Stimulated activated CD8-positive, alpha-beta memory T cell treated with anti-CD3 and anti-CD28 coated beads, Interleukin-4, amount 100 ng/mL, for 1 hour (primary cell): ENCODE data around the gene RNF43.

Source experiments
- DNase-seq, 2 donors: peaks; one replicate each; pipeline ENCODE4 v3.0.0-alpha.2; 2020; ENCODE audit warnings: low read depth in 2 of 2, low spot score in 1 of 2

The RNF43 gene

DNA sequence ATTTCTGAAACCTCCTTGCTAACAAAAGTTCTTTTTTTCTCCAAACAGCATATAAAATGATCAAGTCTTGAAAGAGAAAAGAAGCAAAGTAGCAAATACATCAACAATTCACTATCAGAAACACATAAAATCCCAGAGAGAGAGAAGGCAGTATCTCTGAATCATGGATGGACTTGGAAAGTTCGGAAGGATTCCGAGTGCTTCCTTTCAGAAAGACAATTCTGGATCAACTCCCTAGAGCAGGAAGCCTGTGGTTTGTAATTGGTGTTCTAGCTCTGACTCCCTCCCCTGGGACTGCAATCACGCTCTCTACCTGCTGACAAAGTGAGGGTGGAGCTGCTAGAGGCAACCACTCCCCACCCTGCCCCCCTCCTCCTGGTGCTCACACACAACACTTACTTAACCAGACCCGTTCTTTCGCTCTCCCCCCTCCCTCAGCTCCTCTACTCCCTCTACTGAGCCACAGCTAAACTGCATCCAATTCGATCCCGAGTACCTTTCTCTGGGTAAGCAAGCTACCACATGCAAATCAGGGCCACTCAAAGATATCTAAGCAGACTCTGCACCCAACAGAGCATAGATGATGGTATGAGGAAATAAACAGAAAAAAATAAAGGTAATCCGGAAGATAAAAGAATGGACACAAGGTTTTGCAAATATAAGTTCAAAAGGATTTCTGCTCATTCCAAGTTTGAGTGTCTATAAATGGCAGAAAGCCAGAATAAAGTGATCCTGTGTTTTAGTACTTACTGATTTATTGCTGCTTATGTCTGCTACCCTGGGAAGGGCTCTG, at the start of gene RNF43:
RNF43 (minus strand) TSS at position 235 of the 793 bp plus-strand sequence. CDS start 1,957 bp downstream, outside the sequence.
- peak; percentile 32 to 74 for DNase-seq

DNA sequence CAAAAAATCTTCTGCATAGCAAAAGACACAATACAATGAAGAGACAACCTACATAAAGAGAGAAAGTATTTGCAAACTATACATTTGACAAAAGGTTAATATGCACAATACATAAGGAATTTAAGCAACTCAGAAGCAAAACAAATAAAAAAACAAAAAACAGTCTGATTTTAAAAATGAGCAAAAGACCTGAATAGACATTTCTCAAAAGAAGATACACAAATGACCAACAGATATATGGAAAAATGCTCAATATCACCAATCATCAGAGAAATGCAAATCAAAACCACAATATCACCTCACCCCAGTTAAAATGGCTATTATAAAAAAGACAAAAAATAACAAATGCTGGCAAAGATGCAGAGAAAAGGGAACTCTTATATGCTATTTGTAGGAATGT, 38.2 kb upstream of the RNF43 start:
- DNase-seq: no peak

DNA sequence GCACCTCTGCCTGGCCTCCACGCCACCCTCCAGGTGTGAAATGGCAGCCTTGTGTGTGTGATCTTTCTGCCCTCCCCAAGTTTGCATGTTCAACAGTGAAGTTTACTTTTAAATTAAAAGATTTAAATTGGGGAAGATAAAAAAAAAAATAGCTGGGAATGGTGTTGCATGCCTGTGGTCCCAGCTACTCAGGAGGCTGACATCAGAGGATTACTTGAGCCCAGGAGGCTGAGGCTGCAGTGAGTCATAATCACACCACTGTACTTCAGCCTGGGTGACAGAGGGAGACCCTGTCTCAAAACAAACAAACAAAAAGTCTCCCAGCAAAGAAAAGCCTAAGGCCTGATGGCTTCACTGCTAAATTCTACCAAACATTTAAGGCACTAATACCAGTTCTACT, 35.4 kb upstream of the RNF43 start:
- no peak for DNase-seq

DNA sequence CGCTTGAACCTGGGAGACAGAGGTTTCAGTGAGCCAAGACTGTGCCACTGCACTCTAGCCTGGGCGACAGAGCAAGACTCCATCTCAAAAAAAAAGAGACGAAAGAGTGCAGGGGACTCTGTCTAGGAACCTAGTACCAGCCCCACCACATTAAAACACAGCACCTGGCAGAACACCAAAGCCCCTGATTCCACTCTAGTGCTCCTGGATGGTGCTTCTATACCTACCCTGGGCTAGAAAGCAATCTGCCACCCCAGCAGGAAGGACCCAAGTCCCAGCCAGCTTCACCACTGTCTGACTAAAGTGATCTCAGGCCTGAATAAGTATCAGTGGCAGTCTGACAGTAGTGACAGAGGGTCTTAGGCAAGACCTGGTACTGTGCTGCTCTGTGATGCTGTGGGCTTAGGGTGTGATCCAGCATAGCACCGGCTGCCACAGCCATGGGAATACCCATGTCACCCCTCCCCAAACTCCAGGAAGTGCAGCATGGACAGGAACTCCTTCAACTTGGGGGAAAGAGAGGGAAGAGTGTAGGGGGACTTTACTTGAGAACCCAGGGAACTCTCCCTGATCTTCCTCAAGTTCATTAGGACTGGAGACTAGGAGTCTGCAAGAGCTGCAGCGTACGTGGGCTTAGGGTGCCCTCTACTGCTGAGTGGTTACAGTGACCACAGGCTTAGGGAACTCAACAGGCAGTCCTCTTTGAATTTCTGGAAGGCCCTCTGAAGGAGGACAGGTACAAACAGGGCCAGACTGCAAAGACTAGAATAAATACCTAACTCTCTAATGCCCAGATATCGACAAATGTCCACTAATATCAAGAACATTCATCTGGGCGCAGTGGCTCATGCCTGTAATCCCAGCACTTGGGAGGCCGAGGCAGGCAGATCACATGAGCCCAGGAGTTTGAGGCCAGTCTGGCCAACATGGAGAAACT, 30.0 kb upstream of the RNF43 start:
- DNase-seq: peak in 1 of 2 donors; percentile 29

DNA sequence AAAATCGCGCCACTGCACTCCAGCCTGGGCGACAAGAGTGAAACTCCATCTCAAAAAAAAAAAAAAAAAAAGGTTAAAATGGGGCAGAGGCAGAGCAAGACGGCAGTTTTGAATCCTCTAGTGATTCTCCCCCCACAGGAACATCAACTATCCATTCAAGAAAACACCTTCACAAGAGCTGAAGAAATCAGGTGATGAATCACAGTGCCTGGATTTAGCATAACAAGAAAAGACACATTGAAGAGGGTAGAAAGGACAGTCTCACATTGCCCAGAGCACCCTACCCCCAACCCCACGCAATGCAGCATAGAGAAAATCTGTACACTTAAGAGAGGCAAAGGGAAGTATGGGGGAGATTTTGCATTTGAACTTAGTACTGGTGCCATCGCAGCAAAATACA, 28.8 kb upstream of the RNF43 start:
- DNase-seq: no peak

DNA sequence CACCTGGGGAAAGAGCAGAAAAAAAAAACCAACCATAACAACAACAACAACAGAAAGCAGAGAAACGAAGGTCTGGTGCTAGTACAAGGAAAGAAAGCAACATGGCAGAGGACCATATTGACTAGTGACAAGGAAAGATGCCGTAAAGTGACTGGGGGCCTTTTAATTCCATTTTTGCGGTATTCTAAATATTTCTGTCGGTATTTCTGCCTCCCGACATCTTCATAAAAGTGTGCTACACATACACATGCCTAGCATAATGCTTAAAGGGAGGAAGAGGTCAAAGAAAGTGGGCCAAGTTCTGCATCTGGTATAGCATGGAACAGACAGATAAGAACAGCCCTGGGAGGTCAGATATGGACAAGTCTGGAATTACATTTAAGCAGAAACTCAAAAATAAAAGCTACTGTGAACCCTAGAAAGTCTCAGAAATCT, 19.5 kb upstream of the RNF43 start:
- no peak for DNase-seq

DNA sequence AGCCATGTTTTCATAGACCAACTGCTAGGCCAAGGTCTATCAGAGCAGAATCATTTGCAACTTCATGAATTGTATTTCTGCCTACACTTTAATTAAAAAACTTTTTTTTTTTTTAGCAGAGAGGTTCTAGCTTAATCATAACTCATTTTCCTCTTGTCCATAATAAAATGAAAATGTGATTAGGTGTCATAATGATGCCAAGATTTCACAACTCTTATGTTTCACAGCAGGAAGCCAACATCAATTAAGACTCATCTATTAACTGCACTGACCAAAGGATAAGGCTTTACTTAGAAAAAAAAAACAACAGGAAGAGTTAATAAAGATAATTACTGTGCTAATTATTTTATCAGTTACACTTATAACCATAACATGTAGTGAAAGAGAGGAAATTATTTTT, 18.9 kb upstream of the RNF43 start:
- DNase-seq: no peak

DNA sequence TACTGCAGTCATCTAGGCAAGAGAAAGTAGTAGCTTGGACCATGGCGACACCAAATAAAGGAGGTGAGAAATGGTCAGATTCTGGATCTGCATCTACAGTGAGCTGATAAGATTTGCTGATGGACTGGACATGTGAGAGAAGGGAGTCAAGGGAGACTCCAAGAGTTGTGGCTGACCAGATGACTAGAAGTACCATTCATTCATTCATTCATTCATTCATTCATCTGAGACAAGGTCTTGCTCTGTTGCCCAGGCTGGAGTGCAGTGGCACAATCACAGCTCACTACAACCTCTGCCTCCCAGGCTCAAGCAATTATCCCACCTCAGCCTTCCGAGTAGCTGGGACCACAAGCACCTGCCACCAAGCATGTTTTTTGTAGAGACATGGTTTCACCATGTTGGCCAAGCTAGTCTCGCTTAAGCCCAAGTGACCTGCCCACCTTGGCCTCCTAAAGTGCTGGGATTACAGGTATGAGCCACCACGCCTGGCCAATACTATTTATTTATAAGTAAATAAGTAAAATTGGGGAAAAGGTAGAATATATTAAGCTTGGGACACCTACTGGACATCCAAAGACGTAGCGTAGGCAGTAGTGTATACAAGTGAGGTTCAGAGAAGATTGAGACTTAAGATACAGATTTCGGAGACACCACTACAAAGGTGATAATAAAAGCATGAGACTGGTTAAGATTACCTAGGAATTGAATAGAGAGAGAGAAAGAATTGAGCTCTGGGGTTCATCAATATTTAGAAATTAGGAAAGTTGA, 15.7 kb upstream of the RNF43 start:
- DNase-seq: no peak

DNA sequence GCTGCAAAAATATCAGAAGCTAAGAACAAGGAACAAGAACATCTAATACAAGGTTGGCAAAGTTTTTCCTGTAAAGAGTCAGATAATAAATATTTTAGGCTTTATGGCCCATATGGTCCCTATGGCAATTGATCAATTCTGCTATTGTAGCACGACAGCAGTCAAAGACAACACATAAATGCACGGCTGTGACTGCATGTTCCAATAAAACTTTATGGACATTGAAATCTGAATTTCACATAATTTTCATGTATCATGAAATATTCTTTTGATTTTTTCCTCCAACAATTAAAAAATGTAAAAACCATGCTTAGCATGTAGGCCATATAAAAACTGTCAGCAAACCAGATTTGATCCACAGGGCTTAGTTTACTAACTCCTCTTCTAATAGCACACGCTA, 10.5 kb upstream of the RNF43 start:
- no peak for DNase-seq

DNA sequence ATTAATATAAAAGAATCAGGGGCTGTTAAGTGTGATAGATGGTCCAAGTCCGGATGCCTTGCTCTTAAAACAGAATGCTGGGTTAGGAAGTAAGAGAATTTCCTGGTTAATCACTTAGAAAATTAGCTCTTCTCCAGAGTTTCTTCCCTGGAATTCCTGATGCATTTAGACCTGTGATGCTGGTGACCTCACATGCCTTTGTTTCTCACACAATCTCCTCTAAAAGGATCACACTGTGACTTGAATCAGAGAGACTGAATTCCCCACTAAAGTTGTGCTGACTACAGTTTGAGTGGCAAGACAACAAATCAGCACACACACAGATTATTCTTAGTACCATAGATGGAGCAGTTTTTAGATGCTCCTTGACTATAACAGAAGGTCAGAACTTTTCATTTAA, 4.4 kb upstream of the RNF43 start:
- DNase-seq: no peak

DNA sequence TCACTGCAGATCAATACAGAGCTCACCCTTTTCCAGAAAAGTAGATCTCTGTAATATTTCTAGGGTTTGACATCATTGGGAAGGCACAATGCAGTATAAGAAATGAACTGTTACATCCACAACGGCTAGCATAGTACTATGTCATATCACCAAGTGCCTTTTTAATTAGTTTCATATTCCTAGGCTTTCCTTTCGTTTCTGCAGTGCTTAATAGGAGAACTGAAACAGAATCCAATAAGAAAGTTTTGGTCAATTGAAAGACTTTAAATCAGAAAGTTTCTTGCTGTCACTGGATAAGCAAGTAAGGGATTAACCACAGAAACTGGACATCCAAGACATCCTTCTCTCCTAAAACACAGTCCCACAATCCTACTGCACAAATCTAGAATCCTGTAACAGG, 3.5 kb upstream of the RNF43 start:
- no peak for DNase-seq

DNA sequence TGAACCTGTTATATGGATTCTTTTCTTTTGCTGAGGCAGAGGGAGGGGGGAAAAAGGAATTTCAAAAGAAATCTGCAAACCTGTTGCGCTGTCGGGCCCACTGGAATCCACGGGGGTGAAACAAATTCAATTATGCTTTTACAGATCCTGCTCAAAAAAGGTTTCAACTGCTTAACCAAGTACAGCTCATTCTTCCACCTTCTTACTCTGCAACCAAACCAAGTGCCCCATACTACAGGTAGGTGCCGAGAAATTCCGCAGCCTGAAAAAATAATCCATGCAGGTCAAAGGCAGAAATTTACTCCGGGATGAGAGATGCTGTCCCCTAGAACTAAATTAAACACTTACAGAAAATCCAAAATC, 416 bp downstream of the RNF43 start:
- DNase-seq: no peak

DNA sequence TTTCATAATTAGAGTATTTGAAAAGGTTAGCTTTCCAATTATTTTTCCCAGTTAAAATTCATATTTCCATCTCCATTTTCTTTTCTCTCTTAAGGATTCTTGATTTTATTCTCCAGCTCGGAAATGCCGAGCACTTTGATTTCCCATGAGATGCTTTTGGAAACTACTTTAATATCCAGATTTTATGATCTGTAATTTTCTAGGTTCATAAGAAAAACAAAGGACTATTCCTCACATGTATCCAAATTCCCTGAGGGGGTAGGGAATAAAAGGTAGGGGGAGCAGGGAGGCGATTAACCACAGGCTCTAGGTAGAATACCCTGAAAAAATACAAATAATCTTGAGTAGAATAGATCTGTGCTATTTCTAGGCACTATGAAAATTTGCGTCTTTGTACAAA, 938 bp downstream of the RNF43 start:
- no peak for DNase-seq

DNA sequence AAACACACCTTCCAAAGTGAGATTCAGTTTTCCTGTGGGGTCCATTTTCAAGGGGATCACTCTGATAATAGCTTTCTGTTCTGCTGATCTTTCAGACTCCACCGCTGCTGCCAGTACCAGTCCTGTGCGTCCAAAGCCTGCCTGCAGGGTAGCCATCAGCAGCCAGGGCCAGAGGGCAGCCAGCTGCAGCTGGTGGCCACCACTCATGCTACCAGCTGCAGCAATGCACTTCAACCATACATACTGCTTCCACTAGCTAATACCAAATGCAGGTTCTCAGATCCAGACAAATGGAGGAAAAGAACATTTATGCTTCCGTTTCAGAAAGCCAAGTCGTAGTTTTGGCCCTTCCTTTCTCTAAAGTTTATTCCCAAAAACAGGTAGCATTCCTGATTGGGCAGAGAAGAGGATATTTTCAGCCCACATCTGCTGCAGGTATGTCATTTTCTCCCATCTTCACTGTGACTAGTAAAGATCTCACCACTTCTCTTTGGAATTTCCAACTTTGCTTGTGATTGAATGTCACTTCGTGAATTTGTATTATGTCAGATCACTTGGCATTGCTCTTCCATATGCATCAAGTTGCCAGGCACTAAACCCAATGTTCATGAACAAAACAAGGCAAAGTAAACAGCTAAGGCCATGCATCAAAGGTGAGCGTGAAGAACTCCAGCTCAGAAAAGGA, 1.8 kb downstream of the RNF43 start:
- DNase-seq: no peak

DNA sequence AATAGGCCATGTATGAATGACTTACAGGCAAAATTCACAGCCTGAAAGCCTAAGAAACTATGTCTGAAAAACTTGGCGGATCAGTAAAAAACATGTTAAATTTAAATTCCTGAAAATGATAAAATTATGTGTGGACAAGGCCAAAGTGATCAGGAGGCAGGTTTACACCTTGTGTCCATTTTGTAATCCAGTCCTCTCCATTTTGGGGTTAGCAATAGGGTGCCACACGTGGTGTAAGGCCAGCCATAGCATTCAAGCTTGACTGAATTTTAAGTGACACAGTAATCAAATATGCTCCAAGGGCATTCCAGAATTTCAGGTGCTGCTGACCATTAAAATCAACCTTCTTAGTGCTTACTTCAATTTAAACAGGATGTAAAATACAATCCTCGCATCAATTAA, 2.7 kb downstream of the RNF43 start:
- no peak for DNase-seq

DNA sequence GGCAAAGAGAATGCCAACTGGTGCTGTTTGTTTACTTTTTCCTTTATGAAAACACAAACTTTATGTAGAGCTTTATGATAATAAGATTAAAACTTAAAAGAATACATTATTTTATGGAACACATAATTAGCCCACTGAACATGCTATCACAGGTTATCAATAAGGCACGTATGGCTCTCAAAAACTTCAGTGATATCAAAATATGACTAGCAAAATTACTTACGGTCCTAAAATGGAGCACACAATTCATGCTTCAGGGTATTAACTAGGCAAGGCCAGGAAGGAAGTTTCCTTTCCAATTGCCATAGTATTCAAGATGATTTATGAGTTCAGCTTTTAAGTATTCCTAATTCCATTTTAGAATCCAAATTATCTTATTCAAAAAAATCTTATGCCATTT, 3.6 kb downstream of the RNF43 start:
- no peak for DNase-seq

DNA sequence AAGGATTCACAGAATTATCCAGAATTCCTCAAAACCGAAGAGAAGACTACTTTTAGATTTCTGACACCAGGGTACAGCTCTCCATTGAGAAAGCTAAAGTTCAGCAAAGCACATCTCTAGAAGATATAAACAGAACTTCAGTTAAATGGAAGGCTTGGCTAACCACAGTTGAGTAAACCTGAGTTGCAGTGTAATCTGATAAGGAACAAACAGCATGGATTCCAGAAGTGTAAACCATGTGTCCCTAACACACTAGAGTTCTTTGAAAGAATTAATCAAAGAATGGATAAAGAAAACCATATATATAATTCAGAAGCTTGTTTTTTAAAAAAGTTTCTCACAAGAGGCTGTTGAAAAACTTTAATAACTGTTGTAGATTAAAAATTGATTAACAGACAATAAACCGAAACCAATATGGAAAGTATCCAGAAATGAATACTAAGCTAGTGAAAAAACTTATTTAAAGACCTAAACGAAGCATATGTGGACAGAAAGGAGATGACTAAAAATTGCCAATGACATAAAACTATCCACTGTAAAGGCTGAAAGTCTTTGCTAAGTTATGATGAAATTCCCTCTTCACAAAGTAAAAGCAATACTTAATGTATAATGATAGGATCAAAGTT, 4.3 kb downstream of the RNF43 start:
- no peak for DNase-seq

DNA sequence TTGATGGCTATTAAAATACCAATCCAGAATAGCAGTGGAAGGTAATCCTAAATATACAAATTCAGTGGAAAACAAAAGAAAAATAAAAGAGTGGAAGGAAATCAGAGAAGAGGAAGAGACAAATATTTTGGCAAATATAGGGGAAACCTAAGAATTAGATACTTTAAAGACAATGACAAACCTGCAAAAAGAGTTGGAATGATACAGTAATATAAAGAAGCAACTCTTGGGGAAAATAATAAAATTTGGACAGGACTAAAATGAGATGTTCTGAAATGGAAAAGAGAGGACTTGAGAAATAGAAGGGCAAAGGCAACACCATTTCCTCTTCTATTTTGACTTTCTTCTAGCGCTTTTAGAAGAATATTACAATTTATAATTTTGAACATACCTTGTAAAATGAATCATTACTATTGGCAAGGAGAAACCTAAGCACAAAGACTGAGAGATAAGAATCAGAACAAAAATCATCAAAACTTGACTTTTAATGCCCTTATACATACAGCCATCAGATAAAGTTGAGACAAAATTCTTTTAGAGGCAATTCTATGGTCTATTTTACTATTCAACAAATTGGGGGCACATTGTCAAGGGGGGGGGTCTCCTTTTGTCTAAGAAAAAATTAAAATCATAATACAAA, 5.2 kb downstream of the RNF43 start:
- DNase-seq: no peak

DNA sequence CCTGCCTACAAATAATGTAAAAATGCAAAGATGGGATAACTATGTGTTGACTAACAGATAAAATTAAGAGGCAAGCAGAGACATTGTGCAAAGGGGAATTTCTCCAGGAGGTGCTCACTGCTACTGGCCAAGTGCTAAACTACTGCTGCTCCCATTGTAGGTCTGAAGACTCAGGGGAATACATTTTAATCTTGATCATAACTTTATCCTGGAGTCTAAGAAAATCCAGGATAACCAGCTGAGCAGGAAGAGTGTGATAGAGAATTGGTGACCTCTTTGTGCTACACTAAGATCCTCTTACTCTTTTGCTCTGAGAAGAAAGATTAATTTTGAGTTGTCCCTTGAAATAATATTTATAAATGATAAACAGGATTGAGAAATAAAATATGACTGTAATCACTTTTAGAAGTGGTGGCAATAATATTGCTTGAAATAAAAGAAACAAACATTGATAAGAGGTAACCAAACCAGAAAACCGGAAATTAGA, 5.9 kb downstream of the RNF43 start:
- no peak for DNase-seq
